NCI-H2171 treated with DMSO at 0.1 percent for 48 hours (cell line): ENCODE measurements around the gene RSU1.

Experiments
- DNase-seq: peaks from one replicate; lab custom pipeline; 2025; lab: John Stamatoyannopoulos, UW

The RSU1 gene

DNA sequence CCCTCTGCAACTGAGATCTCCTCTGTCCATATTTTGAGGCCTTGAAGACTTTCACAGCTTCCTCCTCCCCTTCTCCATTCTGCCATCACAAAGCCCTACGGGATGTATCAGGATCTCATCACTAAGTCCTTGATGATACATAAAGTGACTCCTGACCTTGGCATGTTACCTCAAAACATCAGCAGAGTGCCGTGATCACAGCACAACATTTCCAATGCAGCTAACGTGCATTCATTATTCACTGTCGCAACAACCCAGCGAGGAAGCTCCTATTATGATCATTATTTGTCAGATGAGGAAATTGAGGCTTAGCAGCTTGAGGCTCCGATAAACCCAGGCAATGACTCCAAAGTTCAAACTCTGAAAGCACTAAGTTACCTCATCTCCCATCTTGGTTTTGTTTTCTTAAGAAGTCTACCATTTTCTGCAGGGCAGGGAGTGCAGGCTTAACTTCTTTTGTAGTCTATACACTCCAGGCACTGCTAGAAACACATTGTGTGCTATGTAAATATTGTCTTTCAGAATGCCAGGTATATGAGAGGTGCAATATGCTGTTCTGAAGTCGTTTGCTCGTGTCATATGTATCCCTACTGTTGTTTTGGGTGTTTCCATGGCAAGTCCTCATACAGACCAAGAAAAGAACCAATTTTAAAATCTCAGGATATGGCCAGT lies 215.0 kb downstream of the RSU1 start:
- DNase-seq, result no peak

DNA sequence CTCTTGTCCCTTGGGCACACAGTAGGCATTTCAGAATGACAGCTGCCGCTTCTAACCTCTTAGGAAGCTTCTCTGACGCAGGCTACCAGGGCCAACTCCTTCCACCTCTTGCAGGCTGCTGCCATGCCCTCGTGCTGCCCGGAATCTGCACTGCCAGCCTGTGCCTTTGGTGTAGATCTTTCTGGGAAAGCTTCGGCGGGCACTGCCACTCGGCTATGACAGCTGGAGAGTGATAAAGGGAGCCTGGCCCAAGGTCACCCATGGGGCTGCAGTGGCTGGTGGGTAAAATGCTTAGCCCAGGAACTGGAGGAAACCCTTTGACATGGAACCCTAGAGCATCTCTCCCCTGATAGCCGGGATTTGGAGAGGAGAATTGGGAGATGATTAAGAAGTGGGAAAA lies 217.6 kb downstream of the RSU1 start:
- DNase-seq, result no peak

- DNase-seq, result no peak
Observed at GRCh38 chr10:16597656-16598055, 219.6 kb downstream of the RSU1 start.

GRCh38 chr10:16592378-16592777 lies 224.8 kb downstream of the RSU1 start:
- no peak for DNase-seq

DNA sequence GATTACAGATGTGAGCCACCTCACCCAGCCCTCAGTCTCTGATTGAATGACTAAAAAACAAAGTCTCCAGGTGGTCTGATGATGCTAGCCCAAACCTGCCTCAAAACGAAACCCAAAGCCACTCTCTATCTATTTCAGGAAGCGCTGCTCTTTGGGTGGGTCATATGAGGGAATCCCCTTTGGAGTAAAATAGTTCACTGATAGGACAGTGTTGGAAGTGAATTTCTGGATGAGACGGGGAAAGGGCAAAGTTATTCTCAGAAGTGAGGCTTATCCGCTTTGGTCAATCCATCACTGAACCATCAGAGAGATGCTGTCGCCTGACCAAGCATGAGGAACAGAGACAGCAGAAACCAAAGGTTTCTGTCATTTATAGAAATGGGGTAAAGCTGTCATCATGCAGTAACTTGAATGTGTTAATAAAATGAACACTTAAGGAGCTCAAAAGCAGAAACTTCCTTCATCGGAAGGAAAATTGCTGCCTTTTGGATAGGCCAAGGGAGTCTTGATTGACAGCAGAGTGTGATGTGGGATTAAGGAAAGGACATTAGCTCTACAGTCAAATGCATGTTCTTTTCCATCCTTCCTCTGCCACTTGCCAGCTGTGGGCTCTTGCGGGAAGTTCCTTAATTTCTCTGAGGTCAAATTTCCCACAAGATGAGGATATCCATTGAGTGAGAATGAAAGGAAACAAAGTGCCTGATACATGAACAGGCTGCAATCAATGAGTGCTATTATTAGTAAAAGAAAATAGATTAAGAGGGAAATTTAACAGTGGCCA lies 230.7 kb downstream of the RSU1 start:
- no peak for DNase-seq

DNA sequence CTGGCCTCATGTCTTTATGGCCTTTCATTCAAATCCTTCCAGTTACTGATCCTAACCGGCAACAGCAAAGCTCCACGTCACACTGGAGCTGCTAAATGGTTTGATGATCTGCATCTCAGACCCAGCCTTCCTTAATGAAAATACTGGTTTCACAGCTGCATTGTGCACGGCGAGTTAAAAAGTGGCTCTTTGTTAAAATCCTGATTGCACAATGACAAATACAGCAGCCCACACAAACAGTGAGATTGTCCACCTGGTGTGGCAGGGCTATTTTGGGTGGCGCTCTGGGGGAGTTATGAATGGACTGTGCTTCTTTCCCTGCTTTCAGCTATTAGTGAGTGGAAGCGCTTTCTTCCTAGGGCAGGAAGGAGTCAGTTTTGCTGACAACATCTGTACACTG lies 232.1 kb downstream of the RSU1 start:
- no peak for DNase-seq

DNA sequence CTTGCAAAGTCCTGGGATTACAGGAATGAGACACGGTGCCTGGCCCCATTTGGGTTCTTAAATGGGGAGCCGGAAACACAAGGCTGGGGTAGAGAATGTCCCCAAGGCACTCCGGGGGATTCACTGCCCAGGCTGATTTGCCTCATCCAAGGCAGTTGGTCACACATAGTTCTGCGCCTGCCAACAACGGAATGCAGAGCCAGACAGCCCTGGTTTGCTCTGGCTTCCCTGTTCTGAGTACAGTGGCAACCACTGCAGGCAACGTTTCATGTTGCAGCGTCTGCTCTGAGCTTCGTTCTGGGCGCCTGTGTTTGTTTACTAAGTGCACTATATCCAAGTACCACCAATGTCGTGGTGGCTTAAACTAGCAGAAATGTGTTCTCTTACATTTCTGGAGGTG lies 233.8 kb downstream of the RSU1 start:
- DNase-seq, result no peak

GRCh38 chr10:16581202-16581601 lies 236.0 kb downstream of the RSU1 start:
- no peak for DNase-seq

GRCh38 chr10:16570731-16571130 lies 246.5 kb downstream of the RSU1 start:
- no peak for DNase-seq

- DNase-seq, result no peak
Observed at GRCh38 chr10:16566202-16566805, 250.9 kb downstream of the RSU1 start.

DNA sequence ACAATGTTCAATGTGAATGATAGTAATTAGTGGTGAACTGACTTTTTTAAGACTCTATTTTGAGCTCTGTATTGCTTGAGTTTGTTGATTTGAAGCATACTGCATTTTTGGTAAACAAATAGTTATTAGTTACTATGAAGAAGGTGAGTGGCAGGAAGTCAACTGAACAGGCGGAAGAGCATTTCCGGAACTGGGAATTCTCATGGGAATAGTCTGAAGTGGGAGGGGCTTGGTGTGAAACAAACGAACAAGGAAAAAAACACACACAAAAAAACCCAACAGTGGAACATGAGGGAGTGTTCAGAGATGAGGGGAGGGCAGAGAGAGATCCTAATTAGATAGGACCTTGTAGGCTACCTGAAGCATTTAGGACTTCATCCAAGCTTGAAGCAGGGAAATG lies 251.6 kb downstream of the RSU1 start:
- DNase-seq, result peak; percentile 45

DNA sequence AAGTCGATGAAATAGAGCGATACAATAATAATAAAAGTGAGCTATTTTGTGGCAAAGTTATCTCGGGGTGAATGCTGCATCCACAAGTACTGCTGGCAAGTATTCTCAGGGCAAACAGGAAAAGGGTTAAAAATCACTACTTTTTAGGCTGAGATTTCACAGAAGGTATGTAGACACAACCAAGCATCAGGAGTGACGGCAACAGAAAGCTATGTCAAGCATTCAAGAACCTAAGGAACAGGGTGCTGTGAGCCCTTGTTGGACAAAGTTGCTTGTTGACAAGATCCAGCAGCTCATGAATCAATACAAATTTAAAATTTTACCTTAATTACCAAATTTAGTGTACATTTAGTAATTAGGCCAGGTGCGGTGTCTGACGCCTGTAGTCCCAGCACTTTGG lies 254.3 kb downstream of the RSU1 start:
- DNase-seq, result no peak

- DNase-seq, result no peak
Observed at GRCh38 chr10:16559236-16559773, 257.9 kb downstream of the RSU1 start.

GRCh38 chr10:16547973-16548372 lies 269.3 kb downstream of the RSU1 start:
- no peak for DNase-seq

DNA sequence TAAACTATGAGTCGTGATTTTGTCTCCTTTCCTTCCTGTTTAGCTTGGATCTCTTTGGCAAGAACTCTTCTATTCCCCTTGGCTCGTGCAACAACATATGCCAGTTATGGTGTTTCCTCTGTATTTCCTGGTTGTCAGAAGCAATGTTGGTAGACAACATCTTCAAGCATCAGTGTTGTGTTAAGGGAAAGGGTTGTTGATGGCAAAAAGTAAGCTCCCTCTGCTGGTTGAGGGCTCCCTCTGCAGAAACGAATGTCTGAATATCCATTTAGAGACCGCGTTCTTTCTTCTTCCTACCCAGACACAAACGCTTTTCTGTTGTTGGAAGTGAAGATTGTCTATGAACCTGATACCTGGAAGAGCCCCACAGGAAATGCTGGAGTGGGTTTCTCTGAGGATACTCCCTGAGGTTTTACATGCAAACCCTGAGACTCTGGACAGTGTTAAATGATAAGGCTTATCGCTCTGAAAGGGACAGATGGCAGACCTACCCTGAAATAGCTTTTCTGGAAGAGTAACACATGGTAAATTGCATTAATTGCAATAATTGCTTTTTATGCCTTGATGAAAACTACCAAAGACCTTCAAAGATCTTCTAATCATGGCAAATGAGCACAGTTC lies 272.0 kb downstream of the RSU1 start:
- peak; percentile 23 for DNase-seq

DNA sequence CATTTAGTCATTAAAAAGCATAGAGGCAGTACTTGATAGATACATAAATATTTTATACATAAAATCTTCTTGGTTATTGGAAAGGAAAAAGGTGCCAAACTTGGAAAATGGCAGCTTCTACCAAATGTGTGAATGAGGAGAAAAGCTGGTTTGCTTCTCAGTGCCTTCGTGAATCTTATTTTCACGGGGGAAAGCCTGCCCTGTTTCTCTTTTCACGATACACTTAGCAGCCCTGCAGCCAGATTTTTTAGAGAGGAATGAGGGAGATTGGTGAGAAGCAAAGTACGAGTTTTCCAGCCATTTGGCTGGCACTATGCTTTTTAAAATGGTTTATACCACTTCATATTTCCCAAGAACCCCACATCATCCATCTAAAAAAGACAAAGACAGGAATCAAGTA lies 272.6 kb downstream of the RSU1 start:
- no peak for DNase-seq

DNA sequence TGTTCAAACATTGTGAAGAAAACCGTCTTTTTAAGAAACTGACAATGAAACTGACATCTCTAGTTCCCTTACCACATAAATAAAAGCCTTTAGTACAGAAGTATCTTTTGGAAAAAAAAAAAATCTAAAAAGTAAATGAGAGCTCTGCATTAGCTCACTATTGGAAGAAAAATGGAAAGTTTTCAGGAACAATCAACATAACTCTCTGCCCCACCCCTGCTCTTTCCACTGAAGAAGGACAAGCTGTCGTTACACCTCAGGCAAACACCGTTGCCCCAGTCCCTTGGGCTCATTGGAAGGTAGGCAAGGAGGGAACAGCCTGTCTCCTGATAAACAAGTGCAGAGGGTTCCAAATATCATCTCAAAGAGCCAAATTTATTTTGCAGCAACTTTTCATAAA lies 273.1 kb downstream of the RSU1 start:
- DNase-seq, result no peak
